GM18520 (cell line): ENCODE results near the gene CD300LF.

ENCODE experiments used
- ATAC-seq: cut with Tn5 transposase; IDR thresholded peaks from one replicate; pipeline ENCODE4 v1.9.1; 2021; ENCODE audit not compliant: unreplicated experiment

CD300LF gene

GRCh38 chr17:74712756-74713155, at the start of gene CD300LF:
Gene CD300LF, minus strand, starts transcription at chr17:74712923. Its CDS starts 57 bp downstream, at chr17:74712866.
- ATAC-seq: no peak

GRCh38 chr17:74761931-74762330, 49.2 kb upstream of the CD300LF start:
- no peak for ATAC-seq

GRCh38 chr17:74761419-74761818, 48.7 kb upstream of the CD300LF start:
- no peak for ATAC-seq

- ATAC-seq: no peak
Observed at GRCh38 chr17:74760404-74761105, 47.8 kb upstream of the CD300LF start.

- no peak for ATAC-seq
Observed at GRCh38 chr17:74759941-74760340, 47.2 kb upstream of the CD300LF start.

- ATAC-seq: peak; percentile 36
Observed at GRCh38 chr17:74759243-74759801, 46.6 kb upstream of the CD300LF start.

- no peak for ATAC-seq
Observed at GRCh38 chr17:74758848-74759168, 46.1 kb upstream of the CD300LF start.

GRCh38 chr17:74757931-74758847, 45.5 kb upstream of the CD300LF start:
- ATAC-seq: no peak

GRCh38 chr17:74757502-74757901, 44.8 kb upstream of the CD300LF start:
- no peak for ATAC-seq

GRCh38 chr17:74756891-74757290, 44.2 kb upstream of the CD300LF start:
- no peak for ATAC-seq

GRCh38 chr17:74755533-74755932, 42.8 kb upstream of the CD300LF start:
- ATAC-seq: no peak

- no peak for ATAC-seq
Observed at GRCh38 chr17:74754832-74755231, 42.1 kb upstream of the CD300LF start.

- no peak for ATAC-seq
Observed at GRCh38 chr17:74752822-74753401, 40.2 kb upstream of the CD300LF start.

GRCh38 chr17:74752415-74752814, 39.7 kb upstream of the CD300LF start:
- no peak for ATAC-seq

GRCh38 chr17:74750327-74751069, 37.8 kb upstream of the CD300LF start:
- ATAC-seq: no peak

GRCh38 chr17:74750039-74750326, 37.3 kb upstream of the CD300LF start:
- no peak for ATAC-seq

GRCh38 chr17:74749279-74750038, 36.7 kb upstream of the CD300LF start:
- no peak for ATAC-seq

- ATAC-seq: peak; percentile 3
Observed at GRCh38 chr17:74748529-74749278, 36.0 kb upstream of the CD300LF start, which contains the start of gene NHERF1. Gene NHERF1, plus strand, starts transcription at chr17:74748628. Its CDS starts 219 bp downstream, at chr17:74748847.

GRCh38 chr17:74748279-74748528, 35.5 kb upstream of the CD300LF start:
- peak; percentile 89 for ATAC-seq

GRCh38 chr17:74746922-74747321, 34.2 kb upstream of the CD300LF start:
- no peak for ATAC-seq
